ENCODE measurements around the gene ACVR1. TPM values are rescaled to one million over a fixed set of nuclear protein-coding genes. Genes with fewer than 3 reads are reported as not detected.

The ACVR1 gene
- total RNA-seq, 3 donors from 2014 or later = 14.7 to 38.4 (median 15.8) TPM

DNA sequence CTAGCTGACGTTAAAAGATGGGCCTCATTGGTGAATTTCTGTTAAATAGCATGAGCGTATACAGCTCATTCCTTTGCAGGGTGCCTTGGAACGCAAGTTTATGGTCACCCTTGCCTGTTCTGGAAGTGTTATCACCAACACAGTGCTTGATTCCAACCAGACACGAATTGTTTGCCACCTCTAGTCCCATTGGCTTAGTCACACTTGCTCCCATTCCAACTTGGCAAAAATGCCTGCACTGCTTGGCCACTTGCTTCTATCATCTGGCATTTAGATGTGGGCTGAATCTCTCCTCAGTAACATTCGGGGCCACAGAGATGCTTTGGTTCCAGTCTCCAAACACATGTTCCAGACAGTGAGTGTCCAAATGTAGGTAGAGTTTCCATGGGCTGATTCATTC is 27.5 kb upstream of the ACVR1 start:
- ATAC-seq (no peak), DNase-seq (no peak)
- H3K4me3 ChIP-seq = no peak overlapping the region
- no peaks in the 10 kb centered on the region for H3K4me1 ChIP-seq (ENCODE audit: low read depth)
- H3K9me3 ChIP-seq = no peaks in the 10 kb centered on the region
- H3K36me3 ChIP-seq (ENCODE audit: low read depth) = no peaks in the 10 kb centered on the region
- intact Hi-C loops (cut with DNase I, micrococcal nuclease) = no loop called here
- TF ChIP-seq, protein P1, sequence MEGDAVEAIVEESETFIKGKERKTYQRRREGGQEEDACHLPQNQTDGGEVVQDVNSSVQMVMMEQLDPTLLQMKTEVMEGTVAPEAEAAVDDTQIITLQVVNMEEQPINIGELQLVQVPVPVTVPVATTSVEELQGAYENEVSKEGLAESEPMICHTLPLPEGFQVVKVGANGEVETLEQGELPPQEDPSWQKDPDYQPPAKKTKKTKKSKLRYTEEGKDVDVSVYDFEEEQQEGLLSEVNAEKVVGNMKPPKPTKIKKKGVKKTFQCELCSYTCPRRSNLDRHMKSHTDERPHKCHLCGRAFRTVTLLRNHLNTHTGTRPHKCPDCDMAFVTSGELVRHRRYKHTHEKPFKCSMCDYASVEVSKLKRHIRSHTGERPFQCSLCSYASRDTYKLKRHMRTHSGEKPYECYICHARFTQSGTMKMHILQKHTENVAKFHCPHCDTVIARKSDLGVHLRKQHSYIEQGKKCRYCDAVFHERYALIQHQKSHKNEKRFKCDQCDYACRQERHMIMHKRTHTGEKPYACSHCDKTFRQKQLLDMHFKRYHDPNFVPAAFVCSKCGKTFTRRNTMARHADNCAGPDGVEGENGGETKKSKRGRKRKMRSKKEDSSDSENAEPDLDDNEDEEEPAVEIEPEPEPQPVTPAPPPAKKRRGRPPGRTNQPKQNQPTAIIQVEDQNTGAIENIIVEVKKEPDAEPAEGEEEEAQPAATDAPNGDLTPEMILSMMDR (IDR thresholded peaks at IDR 0.05) = no peak

- H3K9me3 ChIP-seq = no peaks in the 10 kb centered on the region
- ATAC-seq = no peak
- H3K4me3 ChIP-seq = no peak overlapping the region
- H3K4me1 ChIP-seq (ENCODE audit: low read depth) = no peaks in the 10 kb centered on the region
- no peak for DNase-seq
- intact Hi-C loops (cut with DNase I, micrococcal nuclease) = no loop called here
- no peaks in the 10 kb centered on the region for H3K36me3 ChIP-seq (ENCODE audit: low read depth)
- TF ChIP-seq, protein P1 (IDR thresholded peaks at IDR 0.05) = no peak
Measured at GRCh38 chr2:157903151-157903550, 27.0 kb upstream of the ACVR1 start.

GRCh38 chr2:157902692-157903091 is 26.6 kb upstream of the ACVR1 start:
- ATAC-seq (no peak), DNase-seq (no peak)
- Histone ChIP-seq H3K4me3 (no peak overlapping the region), H3K4me1 (ENCODE audit: low read depth) (no peaks in the 10 kb centered on the region), H3K9me3 (no peaks in the 10 kb centered on the region), H3K36me3 (ENCODE audit: low read depth) (no peaks in the 10 kb centered on the region)
- intact Hi-C loops (cut with DNase I, micrococcal nuclease) = no loop called here
- TF ChIP-seq, protein P1 (IDR thresholded peaks at IDR 0.05) = no peak

DNA sequence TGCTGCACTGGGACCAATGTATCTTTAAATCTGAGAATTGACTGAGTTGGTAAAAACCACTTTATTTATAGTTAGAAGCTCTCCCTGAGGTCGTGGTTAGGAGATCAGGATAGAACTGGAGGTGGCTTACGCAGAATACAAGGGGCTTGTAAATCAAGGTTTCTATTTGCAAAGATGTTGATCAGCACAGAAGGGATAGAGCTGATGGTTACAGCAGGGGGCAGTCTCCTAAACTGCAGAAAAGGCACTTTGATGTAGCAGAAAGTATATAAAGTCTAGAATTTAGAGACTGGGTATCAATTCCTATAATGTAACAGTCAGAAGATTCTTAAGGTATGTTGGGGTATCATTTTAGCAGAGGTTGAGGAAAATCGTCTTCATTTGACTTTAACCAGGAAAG is 25.2 kb upstream of the ACVR1 start:
- ATAC-seq = no peak
- Histone ChIP-seq H3K36me3 (ENCODE audit: low read depth) (no peaks in the 10 kb centered on the region), H3K9me3 (no peaks in the 10 kb centered on the region), H3K4me3 (no peak overlapping the region), H3K4me1 (ENCODE audit: low read depth) (no peaks in the 10 kb centered on the region)
- intact Hi-C loops (cut with DNase I, micrococcal nuclease) = no loop called here
- DNase-seq = peak in 1 of 3 donors; percentile 13
- TF ChIP-seq, protein P1 (IDR thresholded peaks at IDR 0.05) = no peak

DNA sequence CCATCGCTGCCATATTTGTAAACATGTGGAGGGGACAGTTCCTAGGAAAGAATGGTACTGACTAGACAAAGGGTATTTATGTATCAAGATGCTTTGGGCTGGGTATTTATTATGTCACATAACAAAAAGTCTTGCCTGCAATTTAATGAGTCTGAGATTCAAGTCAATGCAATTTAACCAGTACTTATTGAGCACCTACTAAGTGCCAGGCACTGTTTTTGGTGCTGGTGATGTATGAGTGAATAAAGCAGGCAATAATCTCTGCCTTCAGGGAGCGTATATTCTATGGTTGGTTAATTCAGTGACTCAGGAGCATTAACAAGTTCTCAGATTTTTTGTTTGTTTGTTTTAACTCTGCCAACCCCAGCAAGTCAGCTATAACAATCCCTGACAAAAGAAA is 24.6 kb upstream of the ACVR1 start:
- H3K9me3 ChIP-seq = no peaks in the 10 kb centered on the region
- TF ChIP-seq, protein P1 (IDR thresholded peaks at IDR 0.05) = no peak
- no peaks in the 10 kb centered on the region for H3K36me3 ChIP-seq (ENCODE audit: low read depth)
- intact Hi-C loops (cut with DNase I, micrococcal nuclease) = no loop called here
- DNase-seq = no peak
- no peaks in the 10 kb centered on the region for H3K4me1 ChIP-seq (ENCODE audit: low read depth)
- no peak overlapping the region for H3K4me3 ChIP-seq
- ATAC-seq = no peak

DNA sequence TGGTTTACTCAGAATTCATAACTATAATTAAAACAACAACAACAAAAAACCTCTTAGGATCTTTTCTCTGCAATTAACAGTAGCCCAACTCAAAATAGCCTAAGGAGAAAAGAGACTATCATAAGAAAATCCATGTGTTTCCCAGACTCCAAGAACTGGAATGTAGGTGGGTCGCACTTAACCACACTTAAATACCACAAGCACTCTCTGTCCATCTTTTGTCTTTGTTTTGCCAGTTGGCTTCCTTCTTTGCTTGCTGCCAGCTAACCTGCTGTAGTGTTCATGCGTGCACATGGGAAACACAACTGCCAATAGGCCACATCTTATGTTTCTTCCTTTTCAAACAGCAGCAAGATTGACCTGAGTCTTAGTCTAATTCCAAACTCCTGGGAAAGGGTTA is 24.1 kb upstream of the ACVR1 start:
- no peak for DNase-seq
- H3K4me1 ChIP-seq (ENCODE audit: low read depth) = no peaks in the 10 kb centered on the region
- H3K9me3 ChIP-seq = no peaks in the 10 kb centered on the region
- H3K36me3 ChIP-seq (ENCODE audit: low read depth) = no peaks in the 10 kb centered on the region
- TF ChIP-seq, protein P1 (IDR thresholded peaks at IDR 0.05) = no peak
- H3K4me3 ChIP-seq = no peak overlapping the region
- intact Hi-C loops (cut with DNase I, micrococcal nuclease) = no loop called here
- ATAC-seq = peak; percentile 8

Measured in mucosa of descending colon (tissue), 3 donors.